ENCODE results near the gene CRY1.
A peak's percentile ranks its signal among the peaks of the same experiment; 100 is the strongest.

Gene CRY1

GRCh38 chr12:107131832-107132616 lies 38.7 kb upstream of the CRY1 start:
- no peak for TF ChIP-seq EZH2phosphoT487 (IDR thresholded peaks at IDR 0.05; ENCODE audit: borderline replicate concordance)
- TF ChIP-seq CTCF (conservative IDR thresholded peaks at IDR 0.05; ENCODE audit: low read length), result peak; percentile 98
- H3F3A ChIP-seq (ENCODE audit: low read depth), result no peaks in the 10 kb centered on the region
- H3K36me3 ChIP-seq (ENCODE audit: insufficient read depth, low read length), result no peaks in the 10 kb centered on the region
- no peaks in the 10 kb centered on the region for H3K9me2 ChIP-seq (replicated peaks; ENCODE audit: low read depth, low read length)
- H3K27me3 ChIP-seq (ENCODE audit: insufficient read depth, low read length, poor library complexity, severe bottlenecking), result no peaks in the 10 kb centered on the region
- H3K4me1 ChIP-seq (ENCODE audit: insufficient read depth, low read length, poor library complexity, severe bottlenecking), result peaks cover 7% of the 10 kb centered on the region
- no peak overlapping the region for H3K9ac ChIP-seq (ENCODE audit: low read depth, low read length, poor library complexity, severe bottlenecking)
- no peaks in the 10 kb centered on the region for H3K9me3 ChIP-seq (ENCODE audit: insufficient read depth, low read depth, low read length)
- no peaks in the 10 kb centered on the region for H4K20me1 ChIP-seq (ENCODE audit: insufficient read depth, low read length, poor library complexity, severe bottlenecking)
- H3K79me2 ChIP-seq (ENCODE audit: insufficient read depth, low read length), result no peaks in the 10 kb centered on the region
- peak overlapping the region; percentile 77 for H2AFZ ChIP-seq (ENCODE audit: low read length)
- peak overlapping the region; percentile 42 for H3K4me2 ChIP-seq (ENCODE audit: low read depth, low read length, poor library complexity, severe bottlenecking)
- no peak overlapping the region for H3K4me3 ChIP-seq (ENCODE audit: low read length, poor library complexity, severe bottlenecking)

- Histone ChIP-seq H2AFZ (ENCODE audit: low read length) (no peak overlapping the region), H3K9ac (ENCODE audit: low read depth, low read length, poor library complexity, severe bottlenecking) (no peak overlapping the region), H3K79me2 (ENCODE audit: insufficient read depth, low read length) (no peaks in the 10 kb centered on the region), H4K20me1 (ENCODE audit: insufficient read depth, low read length, poor library complexity, severe bottlenecking) (no peaks in the 10 kb centered on the region), H3K9me3 (ENCODE audit: insufficient read depth, low read depth, low read length) (no peaks in the 10 kb centered on the region), H3K4me2 (ENCODE audit: low read depth, low read length, poor library complexity, severe bottlenecking) (no peak overlapping the region), H3K4me3 (ENCODE audit: low read length, poor library complexity, severe bottlenecking) (no peak overlapping the region), H3K36me3 (ENCODE audit: insufficient read depth, low read length) (no peaks in the 10 kb centered on the region), H3K9me2 (replicated peaks; ENCODE audit: low read depth, low read length) (no peaks in the 10 kb centered on the region), H3K4me1 (ENCODE audit: insufficient read depth, low read length, poor library complexity, severe bottlenecking) (peaks cover 7% of the 10 kb centered on the region), H3F3A (ENCODE audit: low read depth) (no peaks in the 10 kb centered on the region), H3K27me3 (ENCODE audit: insufficient read depth, low read length, poor library complexity, severe bottlenecking) (no peaks in the 10 kb centered on the region)
- TF ChIP-seq CTCF (conservative IDR thresholded peaks at IDR 0.05; ENCODE audit: low read length) (no peak), EZH2phosphoT487 (IDR thresholded peaks at IDR 0.05; ENCODE audit: borderline replicate concordance) (no peak)
These were observed 37.7 kb upstream of the CRY1 start for GRCh38 chr12:107130830-107131611.

- no peaks in the 10 kb centered on the region for H3K36me3 ChIP-seq (ENCODE audit: insufficient read depth, low read length)
- no peak overlapping the region for H2AFZ ChIP-seq (ENCODE audit: low read length)
- no peak overlapping the region for H3K9ac ChIP-seq (ENCODE audit: low read depth, low read length, poor library complexity, severe bottlenecking)
- peaks cover 6% of the 10 kb centered on the region for H3K4me1 ChIP-seq (ENCODE audit: insufficient read depth, low read length, poor library complexity, severe bottlenecking)
- H3K4me3 ChIP-seq (ENCODE audit: low read length, poor library complexity, severe bottlenecking), result no peak overlapping the region
- H4K20me1 ChIP-seq (ENCODE audit: insufficient read depth, low read length, poor library complexity, severe bottlenecking), result no peaks in the 10 kb centered on the region
- no peaks in the 10 kb centered on the region for H3K9me3 ChIP-seq (ENCODE audit: insufficient read depth, low read depth, low read length)
- H3K9me2 ChIP-seq (replicated peaks; ENCODE audit: low read depth, low read length), result no peaks in the 10 kb centered on the region
- TF ChIP-seq CTCF (conservative IDR thresholded peaks at IDR 0.05; ENCODE audit: low read length), result no peak
- TF ChIP-seq EZH2phosphoT487 (IDR thresholded peaks at IDR 0.05; ENCODE audit: borderline replicate concordance), result no peak
- H3K4me2 ChIP-seq (ENCODE audit: low read depth, low read length, poor library complexity, severe bottlenecking), result no peak overlapping the region
- H3K79me2 ChIP-seq (ENCODE audit: insufficient read depth, low read length), result no peaks in the 10 kb centered on the region
- no peaks in the 10 kb centered on the region for H3F3A ChIP-seq (ENCODE audit: low read depth)
- no peaks in the 10 kb centered on the region for H3K27me3 ChIP-seq (ENCODE audit: insufficient read depth, low read length, poor library complexity, severe bottlenecking)
These were observed 36.1 kb upstream of the CRY1 start for GRCh38 chr12:107129315-107129930.
